ENCODE measurements around the gene GPHN.
"Not testable (repeated sequence)": the region's sequence is repeated elsewhere in the genome, so short reads cannot be mapped to it uniquely, and the experiment has no call there.

The GPHN gene

DNA sequence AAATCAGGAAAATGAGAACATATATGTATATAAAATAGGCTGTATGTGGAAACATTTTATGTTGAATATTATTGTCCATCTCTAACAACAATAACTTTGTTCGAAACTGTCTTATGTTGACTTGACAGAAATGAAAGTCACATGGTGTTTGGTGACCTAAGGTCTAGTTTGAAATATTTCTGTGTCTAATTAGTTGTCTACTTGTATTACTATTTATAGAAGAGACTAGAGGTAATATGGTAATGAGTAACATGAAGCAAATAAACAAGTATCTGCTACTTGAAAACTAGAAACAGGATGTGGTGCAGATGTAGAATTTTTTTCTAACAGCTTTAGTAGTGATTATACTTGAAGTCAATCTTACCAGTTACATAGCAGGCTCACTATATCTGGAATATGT, 3.9 kb downstream of the GPHN start:
- DNase-seq (ENCODE audit: low read depth): no peak
- H3K4me3 ChIP-seq (ENCODE audit: low read length): no peak overlapping the region
- TF ChIP-seq, protein P1, sequence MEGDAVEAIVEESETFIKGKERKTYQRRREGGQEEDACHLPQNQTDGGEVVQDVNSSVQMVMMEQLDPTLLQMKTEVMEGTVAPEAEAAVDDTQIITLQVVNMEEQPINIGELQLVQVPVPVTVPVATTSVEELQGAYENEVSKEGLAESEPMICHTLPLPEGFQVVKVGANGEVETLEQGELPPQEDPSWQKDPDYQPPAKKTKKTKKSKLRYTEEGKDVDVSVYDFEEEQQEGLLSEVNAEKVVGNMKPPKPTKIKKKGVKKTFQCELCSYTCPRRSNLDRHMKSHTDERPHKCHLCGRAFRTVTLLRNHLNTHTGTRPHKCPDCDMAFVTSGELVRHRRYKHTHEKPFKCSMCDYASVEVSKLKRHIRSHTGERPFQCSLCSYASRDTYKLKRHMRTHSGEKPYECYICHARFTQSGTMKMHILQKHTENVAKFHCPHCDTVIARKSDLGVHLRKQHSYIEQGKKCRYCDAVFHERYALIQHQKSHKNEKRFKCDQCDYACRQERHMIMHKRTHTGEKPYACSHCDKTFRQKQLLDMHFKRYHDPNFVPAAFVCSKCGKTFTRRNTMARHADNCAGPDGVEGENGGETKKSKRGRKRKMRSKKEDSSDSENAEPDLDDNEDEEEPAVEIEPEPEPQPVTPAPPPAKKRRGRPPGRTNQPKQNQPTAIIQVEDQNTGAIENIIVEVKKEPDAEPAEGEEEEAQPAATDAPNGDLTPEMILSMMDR (conservative IDR thresholded peaks at IDR 0.05; ENCODE audit: low read depth, low read length): no peak

DNA sequence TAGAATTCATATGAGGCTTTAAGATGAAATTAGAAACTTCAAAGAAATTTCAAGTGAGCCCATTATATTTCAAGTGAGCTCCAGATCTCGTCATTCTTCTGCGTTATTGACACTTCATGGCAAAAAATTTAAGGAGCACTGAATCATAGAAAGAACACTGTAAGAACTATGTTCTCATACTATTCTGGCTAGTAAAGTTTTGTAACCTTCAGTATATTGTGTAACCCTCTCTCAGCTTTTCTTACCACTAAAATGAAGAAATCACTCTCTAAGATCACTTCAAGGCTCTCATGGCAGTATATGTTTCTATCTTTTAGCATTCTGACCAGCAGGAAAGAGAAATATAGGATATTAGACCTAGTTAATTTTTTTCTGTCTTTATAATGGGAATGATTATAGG, 6.3 kb downstream of the GPHN start:
- H3K4me3 ChIP-seq (ENCODE audit: low read length): no peak overlapping the region
- DNase-seq (ENCODE audit: low read depth): no peak
- TF ChIP-seq, protein P1 (conservative IDR thresholded peaks at IDR 0.05; ENCODE audit: low read depth, low read length): no peak

DNA sequence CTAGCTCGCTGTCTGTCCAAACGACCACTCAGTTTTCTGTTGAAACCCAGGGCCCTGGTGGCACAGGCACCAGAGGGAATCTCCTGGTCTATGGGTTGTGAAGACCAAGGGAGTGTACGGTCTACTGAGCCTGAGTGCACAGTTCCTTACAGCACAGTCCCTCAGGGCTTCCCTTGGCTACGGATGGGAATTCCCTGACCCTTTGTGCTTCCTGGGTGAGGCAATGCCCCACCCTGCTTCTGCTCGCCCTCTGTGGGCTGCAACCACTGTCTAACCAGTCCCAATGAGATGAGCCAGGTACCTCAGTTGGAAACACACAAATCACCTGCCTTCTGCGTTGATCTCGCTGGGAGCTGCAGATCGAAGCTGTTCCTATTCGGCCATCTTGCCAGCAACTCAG, 22.6 kb downstream of the GPHN start:
- no peak overlapping the region for H3K4me3 ChIP-seq (ENCODE audit: low read length)
- no peak for DNase-seq (ENCODE audit: low read depth)
- TF ChIP-seq, protein P1 (conservative IDR thresholded peaks at IDR 0.05; ENCODE audit: low read depth, low read length): no peak

DNA sequence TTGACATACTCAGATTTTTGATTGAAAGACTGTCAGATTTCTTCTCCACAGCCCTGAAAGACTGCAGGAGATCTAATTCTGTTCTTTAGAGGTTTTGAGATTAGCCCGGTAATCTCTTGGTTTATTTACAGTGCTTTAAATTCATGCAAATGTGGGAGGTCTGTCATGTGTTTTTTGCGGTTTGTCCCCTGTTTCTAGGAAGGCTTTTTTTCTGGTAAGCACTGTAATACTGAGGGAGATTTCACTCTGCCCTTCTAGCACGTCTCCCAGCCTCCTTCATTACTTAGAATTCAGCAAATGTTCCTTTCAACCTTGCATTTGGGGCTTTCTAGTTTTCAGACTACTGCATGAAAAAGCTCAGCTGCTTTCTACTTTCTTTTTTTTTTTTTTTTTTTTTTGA, 31.1 kb downstream of the GPHN start:
- no peak for DNase-seq (ENCODE audit: low read depth)

DNA sequence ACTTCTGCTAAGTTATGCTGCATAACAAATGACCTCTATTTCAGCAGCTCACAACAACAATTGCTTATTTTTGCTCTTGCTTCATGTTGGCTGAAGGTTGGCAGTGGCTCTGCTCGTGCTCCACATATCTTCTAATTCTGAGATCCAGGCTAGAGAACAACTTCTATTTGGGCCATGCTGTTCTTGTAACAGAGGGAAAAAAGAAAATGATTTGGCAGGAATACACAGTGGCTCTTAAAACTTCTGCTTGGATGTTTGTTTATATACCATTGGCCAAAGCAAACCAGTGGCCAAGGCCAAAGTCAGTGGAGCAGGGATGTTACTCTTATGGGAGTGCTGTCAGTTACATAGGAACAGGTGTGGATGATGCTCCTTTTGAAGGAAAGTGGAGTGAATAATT, 32.1 kb downstream of the GPHN start:
- DNase-seq (ENCODE audit: low read depth): no peak
- no peak overlapping the region for H3K4me3 ChIP-seq (ENCODE audit: low read length)
- TF ChIP-seq, protein P1 (conservative IDR thresholded peaks at IDR 0.05; ENCODE audit: low read depth, low read length): no peak

More for the DNA sequence above, 31.1 kb downstream of the GPHN start:
- H3K4me3 ChIP-seq (ENCODE audit: low read length): no peak overlapping the region
- TF ChIP-seq, protein P1 (conservative IDR thresholded peaks at IDR 0.05; ENCODE audit: low read depth, low read length): no peak

DNA sequence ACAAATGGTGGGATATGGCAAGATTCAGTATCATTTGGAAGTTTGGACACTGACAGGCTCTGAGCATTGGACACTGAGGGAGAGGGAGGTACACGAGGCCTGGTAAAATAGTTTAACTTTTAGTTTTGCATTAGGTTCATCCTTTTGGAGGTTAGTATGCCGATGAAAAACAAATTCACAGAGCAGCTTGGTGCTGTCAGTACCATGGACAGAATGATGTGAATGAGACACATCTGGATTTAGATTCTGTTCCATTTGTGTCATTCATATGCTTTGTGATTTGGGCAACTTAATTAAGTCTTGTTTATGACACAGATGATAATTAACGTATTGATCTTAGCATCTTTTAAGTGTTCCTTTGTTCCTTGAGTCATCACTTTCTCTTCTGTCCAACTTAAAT, 33.7 kb downstream of the GPHN start:
- TF ChIP-seq, protein P1 (conservative IDR thresholded peaks at IDR 0.05; ENCODE audit: low read depth, low read length): no peak
- no peak for DNase-seq (ENCODE audit: low read depth)
- H3K4me3 ChIP-seq (ENCODE audit: low read length): no peak overlapping the region

DNA sequence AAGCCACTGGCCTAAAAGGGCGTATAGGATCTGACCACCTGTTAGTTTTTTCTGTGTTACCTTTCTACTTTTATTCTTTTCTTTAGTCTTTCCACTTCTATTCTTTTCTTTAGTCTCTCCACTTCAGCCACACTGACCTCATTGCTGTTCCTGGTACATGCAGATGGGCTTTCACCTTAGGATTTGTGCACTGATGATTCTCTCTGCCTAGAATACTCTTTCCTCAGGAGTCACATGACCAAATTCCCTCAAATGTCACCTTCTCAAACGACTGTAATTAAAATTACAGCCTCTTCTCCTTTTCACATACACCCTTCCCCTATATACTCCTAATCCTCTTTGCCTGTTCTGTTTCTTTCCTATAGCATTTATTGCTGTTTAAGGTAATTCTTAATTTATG, 36.0 kb downstream of the GPHN start:
- TF ChIP-seq, protein P1 (conservative IDR thresholded peaks at IDR 0.05; ENCODE audit: low read depth, low read length): no peak
- no peak for DNase-seq (ENCODE audit: low read depth)
- no peak overlapping the region for H3K4me3 ChIP-seq (ENCODE audit: low read length)

DNA sequence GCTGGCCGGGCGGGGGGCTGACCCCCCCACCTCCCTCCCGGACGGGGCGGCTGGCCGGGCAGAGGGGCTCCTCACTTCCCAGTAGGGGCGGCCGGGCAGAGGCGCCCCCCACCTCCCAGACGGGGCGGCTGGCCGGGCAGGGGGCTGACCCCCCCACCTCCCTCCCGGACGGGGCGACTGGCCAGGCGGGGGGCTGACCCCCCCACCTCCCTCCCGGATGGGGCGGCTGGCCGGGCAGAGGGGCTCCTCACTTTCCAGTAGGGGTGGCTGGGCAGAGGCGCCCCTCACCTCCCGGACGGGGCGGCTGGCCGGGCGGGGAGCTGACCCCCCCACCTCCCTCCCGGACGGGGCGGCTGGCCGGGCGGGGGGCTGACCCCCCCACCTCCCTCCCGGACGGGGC, 37.2 kb downstream of the GPHN start:
- H3K4me3 ChIP-seq (ENCODE audit: low read length); DNase-seq (ENCODE audit: low read depth): not testable (repeated sequence)

DNA sequence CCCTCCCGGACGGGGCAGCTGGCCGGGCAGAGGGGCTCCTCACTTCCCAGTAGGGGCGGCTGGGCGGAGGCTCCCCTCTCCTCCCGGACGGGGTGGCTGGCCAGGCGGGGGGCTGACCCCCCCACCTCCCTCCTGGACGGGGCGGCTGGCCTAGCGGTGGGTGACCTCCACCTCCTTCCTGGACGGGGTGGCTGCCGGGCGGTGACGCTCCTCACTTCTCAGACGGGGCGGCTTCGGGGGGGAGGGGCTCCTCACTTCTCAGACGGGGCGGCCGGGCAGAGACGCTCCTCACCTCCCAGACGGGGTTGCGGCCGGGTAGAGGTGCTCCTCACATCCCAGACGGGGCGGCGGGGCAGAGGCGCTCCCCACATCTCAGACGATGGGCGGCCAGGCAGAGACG, 37.8 kb downstream of the GPHN start:
- DNase-seq (ENCODE audit: low read depth); H3K4me3 ChIP-seq (ENCODE audit: low read length): not testable (repeated sequence)

All from retinal pigment epithelial cell (primary cell).